GM20000 (cell line): ENCODE results near the gene PIAS1.

Experiments
- DNase-seq: peaks from one replicate; pipeline ENCODE4 v3.0.0; 2012; ENCODE audit warnings: low spot score
- CTCF ChIP-seq: IDR thresholded peaks from 2 replicates; pipeline ENCODE4 v1.5.1; 2012; ENCODE audit warnings: mild to moderate bottlenecking, control low read depth; ENCODE audit errors: extremely low read depth, missing control alignments

PIAS1 gene

GRCh38 chr15:68187559-68187958 lies 133.4 kb downstream of the PIAS1 start:
- TF ChIP-seq CTCF: no peak
- DNase-seq: no peak

- no peak for TF ChIP-seq CTCF
- peak; percentile 13 for DNase-seq
Measured at GRCh38 chr15:68188647-68189046, 134.5 kb downstream of the PIAS1 start.

DNA sequence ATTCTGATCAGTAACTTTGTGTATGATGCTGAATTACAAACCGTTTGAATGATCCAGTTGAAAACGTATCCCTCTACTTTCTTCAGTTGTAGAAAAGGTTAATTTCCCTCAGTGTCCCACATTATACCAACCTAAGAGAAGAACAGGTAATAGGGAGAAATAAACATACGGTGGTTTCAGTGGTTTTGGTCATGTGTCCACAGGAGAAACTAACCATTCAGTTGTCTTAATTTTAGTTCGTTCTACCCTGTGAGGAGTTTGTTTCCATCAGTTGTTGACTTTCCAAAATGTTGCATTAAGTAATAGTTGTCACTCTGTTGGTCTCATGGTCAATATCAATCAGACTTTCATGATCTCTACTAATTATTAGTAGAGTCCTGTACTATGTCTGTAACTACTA lies 135.9 kb downstream of the PIAS1 start:
- no peak for TF ChIP-seq CTCF

GRCh38 chr15:68191555-68191954 lies 137.4 kb downstream of the PIAS1 start:
- no peak for TF ChIP-seq CTCF

More for the DNA sequence above, 135.9 kb downstream of the PIAS1 start:
- no peak for DNase-seq

DNA sequence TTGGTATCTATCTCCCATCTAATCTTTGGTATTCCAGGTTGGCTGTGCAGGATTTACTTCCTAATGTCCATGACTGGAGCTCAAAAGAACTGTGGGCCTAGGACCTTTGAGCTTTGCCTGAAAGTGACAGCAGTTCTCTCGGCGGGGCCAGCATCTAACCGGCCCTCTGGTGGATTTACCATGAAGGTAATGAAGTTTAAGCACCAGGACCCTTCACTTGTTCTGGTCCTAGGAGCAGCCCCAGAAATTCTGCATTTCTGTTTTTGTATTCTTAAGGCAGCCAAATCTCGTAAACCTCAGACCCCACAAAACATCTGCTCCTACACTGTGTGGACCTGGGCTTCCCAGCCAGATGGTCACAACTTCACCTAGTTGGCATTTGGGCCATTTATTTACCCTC lies 138.0 kb downstream of the PIAS1 start:
- TF ChIP-seq CTCF: no peak
- no peak for DNase-seq

More at GRCh38 chr15:68191555-68191954, 137.4 kb downstream of the PIAS1 start:
- DNase-seq: no peak

- TF ChIP-seq CTCF: no peak
- DNase-seq: no peak
Measured at GRCh38 chr15:68192804-68193486, 138.8 kb downstream of the PIAS1 start.

GRCh38 chr15:68195336-68196112 lies 141.4 kb downstream of the PIAS1 start:
- no peak for TF ChIP-seq CTCF
- no peak for DNase-seq
